Measurements from ENCODE around the gene MICU2. TPM values are rescaled to one million over a fixed set of nuclear protein-coding genes. Genes with fewer than 3 reads are reported as not detected.

MICU2 gene
- total and polyA plus RNA-seq, 2 donors (not counting 1 experiment from before 2014, with no cell fraction given) = 43.3 to 43.9 TPM

DNA sequence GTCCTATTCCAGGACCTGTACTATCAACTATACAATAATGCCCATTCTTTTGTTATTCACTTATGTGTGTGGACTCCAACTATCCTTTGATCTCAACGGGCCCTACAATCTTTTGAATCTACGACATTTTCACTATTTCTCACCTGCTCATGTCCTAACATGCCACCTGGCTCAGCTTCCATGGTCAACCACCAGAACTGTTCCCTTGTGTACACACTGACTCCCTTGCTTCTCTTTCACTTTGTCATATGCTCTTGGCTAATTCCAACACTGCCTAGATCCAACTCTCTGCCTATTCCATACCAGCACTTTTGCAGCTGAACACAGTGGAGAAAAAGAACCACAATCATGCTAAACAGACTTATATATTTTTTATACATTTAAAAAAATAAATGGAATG lies 53.1 kb downstream of the MICU2 start:
- Histone ChIP-seq H3K36me3 (ENCODE audit: control insufficient read depth, insufficient read depth, low read length) (no peaks in the 10 kb centered on the region), H4K20me1 (ENCODE audit: control insufficient read depth, extremely low read depth, insufficient read depth, low read length) (no peaks in the 10 kb centered on the region), H3K4me2 (ENCODE audit: extremely low read depth, insufficient read depth, low read length) (no peak overlapping the region), H3K27me3 (ENCODE audit: control insufficient read depth, insufficient read depth, low read length) (no peaks in the 10 kb centered on the region), H3K27ac (ENCODE audit: insufficient read depth, low read length) (no peak overlapping the region), H3K9ac (ENCODE audit: insufficient read depth, low read length) (no peak overlapping the region), H3K4me1 (ENCODE audit: control insufficient read depth, extremely low read depth, insufficient read depth, low read length) (no peaks in the 10 kb centered on the region), H3K4me3 (replicated peaks in 1 of 4; ENCODE audit: control extremely low read depth in 1 of 4, insufficient read depth in 1 of 4, low read depth in 3 of 4, low read length in 4 of 4) (no peak overlapping the region), H2AFZ (ENCODE audit: low read length) (no peak overlapping the region), H3K79me2 (ENCODE audit: control insufficient read depth, insufficient read depth, low read length) (no peaks in the 10 kb centered on the region), H3K9me3 (ENCODE audit: control insufficient read depth, insufficient read depth, low read depth, low read length) (no peaks in the 10 kb centered on the region)
- no peak for TF ChIP-seq EZH2 (IDR thresholded peaks at IDR 0.05; ENCODE audit: low read length, missing control alignments)
- TF ChIP-seq, protein P1, sequence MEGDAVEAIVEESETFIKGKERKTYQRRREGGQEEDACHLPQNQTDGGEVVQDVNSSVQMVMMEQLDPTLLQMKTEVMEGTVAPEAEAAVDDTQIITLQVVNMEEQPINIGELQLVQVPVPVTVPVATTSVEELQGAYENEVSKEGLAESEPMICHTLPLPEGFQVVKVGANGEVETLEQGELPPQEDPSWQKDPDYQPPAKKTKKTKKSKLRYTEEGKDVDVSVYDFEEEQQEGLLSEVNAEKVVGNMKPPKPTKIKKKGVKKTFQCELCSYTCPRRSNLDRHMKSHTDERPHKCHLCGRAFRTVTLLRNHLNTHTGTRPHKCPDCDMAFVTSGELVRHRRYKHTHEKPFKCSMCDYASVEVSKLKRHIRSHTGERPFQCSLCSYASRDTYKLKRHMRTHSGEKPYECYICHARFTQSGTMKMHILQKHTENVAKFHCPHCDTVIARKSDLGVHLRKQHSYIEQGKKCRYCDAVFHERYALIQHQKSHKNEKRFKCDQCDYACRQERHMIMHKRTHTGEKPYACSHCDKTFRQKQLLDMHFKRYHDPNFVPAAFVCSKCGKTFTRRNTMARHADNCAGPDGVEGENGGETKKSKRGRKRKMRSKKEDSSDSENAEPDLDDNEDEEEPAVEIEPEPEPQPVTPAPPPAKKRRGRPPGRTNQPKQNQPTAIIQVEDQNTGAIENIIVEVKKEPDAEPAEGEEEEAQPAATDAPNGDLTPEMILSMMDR (conservative IDR thresholded peaks at IDR 0.05 in 1 of 2, IDR thresholded peaks at IDR 0.05 in 1 of 2; ENCODE audit: low read depth in 1 of 2, low read length in 2 of 2) = no peak
- DNase-seq (ENCODE audit: low read depth in 2 of 2) = no peak

DNA sequence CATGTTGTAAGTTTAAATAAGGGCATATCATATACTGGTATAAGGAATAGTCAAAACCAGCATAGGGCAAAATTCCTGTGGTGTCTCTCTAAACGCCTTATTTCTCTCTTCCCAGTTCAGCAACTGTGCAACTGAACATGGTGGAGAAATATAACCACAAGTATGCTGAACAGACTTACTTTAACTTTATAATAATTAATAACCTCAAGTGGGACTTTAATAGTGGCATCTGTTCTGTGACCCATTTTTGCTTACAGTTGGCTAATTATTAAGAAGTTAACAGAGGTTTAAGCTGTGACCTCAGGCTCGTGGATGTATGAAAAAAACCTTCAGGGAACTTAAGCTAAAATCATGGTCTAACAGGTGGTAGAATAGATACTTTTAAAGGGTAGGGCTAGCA lies 54.3 kb downstream of the MICU2 start:
- Histone ChIP-seq H3K9ac (ENCODE audit: insufficient read depth, low read length) (no peak overlapping the region), H3K4me2 (ENCODE audit: extremely low read depth, insufficient read depth, low read length) (no peak overlapping the region), H3K27ac (ENCODE audit: insufficient read depth, low read length) (no peak overlapping the region), H2AFZ (ENCODE audit: low read length) (no peak overlapping the region), H3K9me3 (ENCODE audit: control insufficient read depth, insufficient read depth, low read depth, low read length) (no peaks in the 10 kb centered on the region), H4K20me1 (ENCODE audit: control insufficient read depth, extremely low read depth, insufficient read depth, low read length) (no peaks in the 10 kb centered on the region), H3K4me1 (ENCODE audit: control insufficient read depth, extremely low read depth, insufficient read depth, low read length) (no peaks in the 10 kb centered on the region), H3K79me2 (ENCODE audit: control insufficient read depth, insufficient read depth, low read length) (no peaks in the 10 kb centered on the region), H3K4me3 (replicated peaks in 1 of 4; ENCODE audit: control extremely low read depth in 1 of 4, insufficient read depth in 1 of 4, low read depth in 3 of 4, low read length in 4 of 4) (no peak overlapping the region), H3K27me3 (ENCODE audit: control insufficient read depth, insufficient read depth, low read length) (no peaks in the 10 kb centered on the region), H3K36me3 (ENCODE audit: control insufficient read depth, insufficient read depth, low read length) (no peaks in the 10 kb centered on the region)
- peak in 1 of 2 donors; percentile 53 for DNase-seq (ENCODE audit: low read depth in 2 of 2)
- TF ChIP-seq, protein P1 (conservative IDR thresholded peaks at IDR 0.05 in 1 of 2, IDR thresholded peaks at IDR 0.05 in 1 of 2; ENCODE audit: low read depth in 1 of 2, low read length in 2 of 2) = no peak
- no peak for TF ChIP-seq EZH2 (IDR thresholded peaks at IDR 0.05; ENCODE audit: low read length, missing control alignments)

DNA sequence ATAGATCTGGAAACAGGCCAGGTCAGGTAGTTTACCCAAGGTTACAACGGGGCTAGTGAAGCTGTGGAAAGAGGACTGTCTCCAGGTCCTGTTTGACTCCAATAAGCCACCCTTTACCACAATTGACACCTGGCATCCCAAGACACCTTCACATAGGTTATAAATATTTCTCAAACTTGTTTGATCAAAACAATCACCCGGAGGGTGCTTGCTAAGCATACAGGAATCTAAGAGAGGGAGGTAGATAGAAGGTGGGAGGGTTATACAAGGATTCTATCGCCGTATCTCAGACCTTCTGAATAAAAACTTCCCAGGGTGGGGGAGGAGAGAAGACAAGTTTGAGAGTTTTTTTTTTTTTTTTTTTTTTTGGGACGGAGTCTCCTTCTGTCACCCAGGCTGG lies 55.4 kb downstream of the MICU2 start:
- Histone ChIP-seq H3K27me3 (ENCODE audit: control insufficient read depth, insufficient read depth, low read length) (no peaks in the 10 kb centered on the region), H3K4me1 (ENCODE audit: control insufficient read depth, extremely low read depth, insufficient read depth, low read length) (no peaks in the 10 kb centered on the region), H2AFZ (ENCODE audit: low read length) (no peak overlapping the region), H3K27ac (ENCODE audit: insufficient read depth, low read length) (no peak overlapping the region), H3K9me3 (ENCODE audit: control insufficient read depth, insufficient read depth, low read depth, low read length) (no peaks in the 10 kb centered on the region), H3K4me3 (replicated peaks in 1 of 4; ENCODE audit: control extremely low read depth in 1 of 4, insufficient read depth in 1 of 4, low read depth in 3 of 4, low read length in 4 of 4) (no peak overlapping the region), H4K20me1 (ENCODE audit: control insufficient read depth, extremely low read depth, insufficient read depth, low read length) (no peaks in the 10 kb centered on the region), H3K36me3 (ENCODE audit: control insufficient read depth, insufficient read depth, low read length) (no peaks in the 10 kb centered on the region), H3K9ac (ENCODE audit: insufficient read depth, low read length) (no peak overlapping the region), H3K79me2 (ENCODE audit: control insufficient read depth, insufficient read depth, low read length) (no peaks in the 10 kb centered on the region), H3K4me2 (ENCODE audit: extremely low read depth, insufficient read depth, low read length) (no peak overlapping the region)
- TF ChIP-seq EZH2 (IDR thresholded peaks at IDR 0.05; ENCODE audit: low read length, missing control alignments) = no peak
- TF ChIP-seq, protein P1 (conservative IDR thresholded peaks at IDR 0.05 in 1 of 2, IDR thresholded peaks at IDR 0.05 in 1 of 2; ENCODE audit: low read depth in 1 of 2, low read length in 2 of 2) = no peak
- DNase-seq (ENCODE audit: low read depth in 2 of 2) = no peak

All from fibroblast of lung (primary cell).